ENCODE measurements around the gene MAGI1. TPM values are rescaled to one million over a fixed set of nuclear protein-coding genes. Genes with fewer than 3 reads are reported as not detected.

Gene MAGI1
- total and polyA plus RNA-seq, 2 donors (not counting 1 experiment from before 2014, with no cell fraction given): 15.7 to 23.7 TPM

- Histone ChIP-seq H3K79me2 (ENCODE audit: control insufficient read depth, insufficient read depth, low read length) (no peaks in the 10 kb centered on the region), H3K4me2 (ENCODE audit: extremely low read depth, insufficient read depth, low read length) (no peak overlapping the region), H2AFZ (ENCODE audit: low read length) (no peak overlapping the region), H3K27me3 (ENCODE audit: control insufficient read depth, insufficient read depth, low read length) (no peaks in the 10 kb centered on the region), H3K27ac (ENCODE audit: insufficient read depth, low read length) (no peak overlapping the region), H3K36me3 (ENCODE audit: control insufficient read depth, insufficient read depth, low read length) (no peaks in the 10 kb centered on the region), H3K4me1 (ENCODE audit: control insufficient read depth, extremely low read depth, insufficient read depth, low read length) (no peaks in the 10 kb centered on the region), H4K20me1 (ENCODE audit: control insufficient read depth, extremely low read depth, insufficient read depth, low read length) (no peaks in the 10 kb centered on the region), H3K4me3 (replicated peaks in 1 of 4; ENCODE audit: control extremely low read depth in 1 of 4, insufficient read depth in 1 of 4, low read depth in 3 of 4, low read length in 4 of 4) (no peak overlapping the region), H3K9ac (ENCODE audit: insufficient read depth, low read length) (no peak overlapping the region), H3K9me3 (ENCODE audit: control insufficient read depth, insufficient read depth, low read depth, low read length) (no peaks in the 10 kb centered on the region)
- TF ChIP-seq EZH2 (IDR thresholded peaks at IDR 0.05; ENCODE audit: low read length, missing control alignments) (no peak), CTCF (conservative IDR thresholded peaks at IDR 0.05 in 1 of 2, IDR thresholded peaks at IDR 0.05 in 1 of 2; ENCODE audit: low read depth in 1 of 2, low read length in 2 of 2) (no peak)
- DNase-seq (ENCODE audit: low read depth in 2 of 2): no peak
Measured at GRCh38 chr3:65588884-65589283, 449.8 kb downstream of the MAGI1 start.

- H4K20me1 ChIP-seq (ENCODE audit: control insufficient read depth, extremely low read depth, insufficient read depth, low read length): no peaks in the 10 kb centered on the region
- no peaks in the 10 kb centered on the region for H3K36me3 ChIP-seq (ENCODE audit: control insufficient read depth, insufficient read depth, low read length)
- H3K27me3 ChIP-seq (ENCODE audit: control insufficient read depth, insufficient read depth, low read length): no peaks in the 10 kb centered on the region
- H3K27ac ChIP-seq (ENCODE audit: insufficient read depth, low read length): no peak overlapping the region
- H3K79me2 ChIP-seq (ENCODE audit: control insufficient read depth, insufficient read depth, low read length): no peaks in the 10 kb centered on the region
- no peak overlapping the region for H2AFZ ChIP-seq (ENCODE audit: low read length)
- no peaks in the 10 kb centered on the region for H3K9me3 ChIP-seq (ENCODE audit: control insufficient read depth, insufficient read depth, low read depth, low read length)
- no peak for DNase-seq (ENCODE audit: low read depth in 2 of 2)
- no peak overlapping the region for H3K9ac ChIP-seq (ENCODE audit: insufficient read depth, low read length)
- no peak for TF ChIP-seq EZH2 (IDR thresholded peaks at IDR 0.05; ENCODE audit: low read length, missing control alignments)
- no peak for TF ChIP-seq CTCF (conservative IDR thresholded peaks at IDR 0.05 in 1 of 2, IDR thresholded peaks at IDR 0.05 in 1 of 2; ENCODE audit: low read depth in 1 of 2, low read length in 2 of 2)
- H3K4me1 ChIP-seq (ENCODE audit: control insufficient read depth, extremely low read depth, insufficient read depth, low read length): no peaks in the 10 kb centered on the region
- H3K4me3 ChIP-seq (replicated peaks in 1 of 4; ENCODE audit: control extremely low read depth in 1 of 4, insufficient read depth in 1 of 4, low read depth in 3 of 4, low read length in 4 of 4): no peak overlapping the region
- H3K4me2 ChIP-seq (ENCODE audit: extremely low read depth, insufficient read depth, low read length): no peak overlapping the region
Measured at GRCh38 chr3:65587650-65588439, 450.9 kb downstream of the MAGI1 start.

GRCh38 chr3:65584913-65585312 is 453.8 kb downstream of the MAGI1 start:
- no peak overlapping the region for H3K27ac ChIP-seq (ENCODE audit: insufficient read depth, low read length)
- TF ChIP-seq CTCF (conservative IDR thresholded peaks at IDR 0.05 in 1 of 2, IDR thresholded peaks at IDR 0.05 in 1 of 2; ENCODE audit: low read depth in 1 of 2, low read length in 2 of 2) (no peak), EZH2 (IDR thresholded peaks at IDR 0.05; ENCODE audit: low read length, missing control alignments) (no peak)
- no peak overlapping the region for H2AFZ ChIP-seq (ENCODE audit: low read length)
- no peak overlapping the region for H3K4me3 ChIP-seq (replicated peaks in 1 of 4; ENCODE audit: control extremely low read depth in 1 of 4, insufficient read depth in 1 of 4, low read depth in 3 of 4, low read length in 4 of 4)
- no peaks in the 10 kb centered on the region for H4K20me1 ChIP-seq (ENCODE audit: control insufficient read depth, extremely low read depth, insufficient read depth, low read length)
- no peak overlapping the region for H3K4me2 ChIP-seq (ENCODE audit: extremely low read depth, insufficient read depth, low read length)
- H3K36me3 ChIP-seq (ENCODE audit: control insufficient read depth, insufficient read depth, low read length): no peaks in the 10 kb centered on the region
- H3K9me3 ChIP-seq (ENCODE audit: control insufficient read depth, insufficient read depth, low read depth, low read length): no peaks in the 10 kb centered on the region
- DNase-seq (ENCODE audit: low read depth in 2 of 2): no peak
- H3K27me3 ChIP-seq (ENCODE audit: control insufficient read depth, insufficient read depth, low read length): no peaks in the 10 kb centered on the region
- no peak overlapping the region for H3K9ac ChIP-seq (ENCODE audit: insufficient read depth, low read length)
- no peaks in the 10 kb centered on the region for H3K4me1 ChIP-seq (ENCODE audit: control insufficient read depth, extremely low read depth, insufficient read depth, low read length)
- no peaks in the 10 kb centered on the region for H3K79me2 ChIP-seq (ENCODE audit: control insufficient read depth, insufficient read depth, low read length)
